IPS-18c (cell line): ENCODE measurements around the gene CZIB.

Source experiments
- H3K4me3 ChIP-seq: 2 replicates; pipeline ENCODE4 v1.7.0; 2013; ENCODE audit warnings: low read depth, mild to moderate bottlenecking, low read length, moderate library complexity; ENCODE audit not compliant: insufficient read depth
- H3K9me3 ChIP-seq: one replicate; pipeline ENCODE4 v1.6.1; 2013; ENCODE audit warnings: mild to moderate bottlenecking, low read length, moderate library complexity; ENCODE audit not compliant: control insufficient read depth, insufficient read depth

CZIB gene

GRCh38 chr1:53176452-53177208 is 43.8 kb downstream of the CZIB start:
- H3K9me3 ChIP-seq: no peaks in the 10 kb centered on the region
- no peak overlapping the region for H3K4me3 ChIP-seq

- no peak overlapping the region for H3K4me3 ChIP-seq
- H3K9me3 ChIP-seq: no peaks in the 10 kb centered on the region
These were observed 45.2 kb downstream of the CZIB start for GRCh38 chr1:53174971-53175913.

GRCh38 chr1:53172426-53173128 is 47.9 kb downstream of the CZIB start:
- Histone ChIP-seq H3K4me3 (no peak overlapping the region), H3K9me3 (no peaks in the 10 kb centered on the region)

GRCh38 chr1:53166912-53167311 is 53.5 kb downstream of the CZIB start:
- H3K4me3 ChIP-seq: no peak overlapping the region
- H3K9me3 ChIP-seq: no peaks in the 10 kb centered on the region

GRCh38 chr1:53166366-53166765 is 54.1 kb downstream of the CZIB start:
- Histone ChIP-seq H3K9me3 (no peaks in the 10 kb centered on the region), H3K4me3 (no peak overlapping the region)

GRCh38 chr1:53165408-53165961 is 54.9 kb downstream of the CZIB start:
- Histone ChIP-seq H3K4me3 (no peak overlapping the region), H3K9me3 (no peaks in the 10 kb centered on the region)
